HL-60 (cell line): ENCODE results near the gene PPP1R14C.

Experiments used
- GABPA ChIP-seq: IDR thresholded peaks from 2 replicates; pipeline ENCODE4 v1.6.1; 2012; ENCODE audit warnings: low read depth
- POLR2AphosphoS5 ChIP-seq: IDR thresholded peaks from 2 replicates; pipeline ENCODE4 v1.6.1; 2012; ENCODE audit warnings: low read depth
- TF ChIP-seq, protein P1 (sequence below): IDR thresholded peaks from one replicate; pipeline ENCODE4 v1.5.1; 2011; ENCODE audit warnings: low read length, control low read depth, inconsistent platforms; ENCODE audit not compliant: insufficient read depth
- TF ChIP-seq, protein P2 (sequence below): IDR thresholded peaks from 2 replicates; pipeline ENCODE4 v1.6.1; 2012; ENCODE audit warnings: low read depth; ENCODE audit not compliant: insufficient replicate concordance

DNA sequence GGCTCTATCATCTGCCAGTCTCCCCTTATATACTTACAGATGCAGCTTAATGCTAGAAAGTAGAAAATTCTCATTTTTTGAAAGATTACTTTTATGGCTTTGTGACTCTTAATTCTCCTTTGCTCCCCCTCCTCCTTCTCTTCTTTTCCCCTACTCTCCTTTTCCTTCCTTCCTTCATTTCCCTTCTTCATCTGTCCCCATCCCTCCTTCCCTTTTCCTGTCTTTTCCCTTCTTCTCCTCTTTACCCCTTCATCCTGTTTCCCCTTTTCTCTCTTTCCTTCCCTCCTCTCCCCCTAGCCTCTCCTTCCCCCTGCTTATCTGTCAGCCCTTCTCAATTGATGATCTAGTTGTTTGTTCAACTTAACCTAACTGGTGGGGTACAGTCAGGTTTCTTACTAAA lies 71.5 kb downstream of the PPP1R14C start:
- TF ChIP-seq, protein P1, sequence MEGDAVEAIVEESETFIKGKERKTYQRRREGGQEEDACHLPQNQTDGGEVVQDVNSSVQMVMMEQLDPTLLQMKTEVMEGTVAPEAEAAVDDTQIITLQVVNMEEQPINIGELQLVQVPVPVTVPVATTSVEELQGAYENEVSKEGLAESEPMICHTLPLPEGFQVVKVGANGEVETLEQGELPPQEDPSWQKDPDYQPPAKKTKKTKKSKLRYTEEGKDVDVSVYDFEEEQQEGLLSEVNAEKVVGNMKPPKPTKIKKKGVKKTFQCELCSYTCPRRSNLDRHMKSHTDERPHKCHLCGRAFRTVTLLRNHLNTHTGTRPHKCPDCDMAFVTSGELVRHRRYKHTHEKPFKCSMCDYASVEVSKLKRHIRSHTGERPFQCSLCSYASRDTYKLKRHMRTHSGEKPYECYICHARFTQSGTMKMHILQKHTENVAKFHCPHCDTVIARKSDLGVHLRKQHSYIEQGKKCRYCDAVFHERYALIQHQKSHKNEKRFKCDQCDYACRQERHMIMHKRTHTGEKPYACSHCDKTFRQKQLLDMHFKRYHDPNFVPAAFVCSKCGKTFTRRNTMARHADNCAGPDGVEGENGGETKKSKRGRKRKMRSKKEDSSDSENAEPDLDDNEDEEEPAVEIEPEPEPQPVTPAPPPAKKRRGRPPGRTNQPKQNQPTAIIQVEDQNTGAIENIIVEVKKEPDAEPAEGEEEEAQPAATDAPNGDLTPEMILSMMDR = no peak
- no peak for TF ChIP-seq POLR2AphosphoS5
- no peak for TF ChIP-seq GABPA
- TF ChIP-seq, protein P2, sequence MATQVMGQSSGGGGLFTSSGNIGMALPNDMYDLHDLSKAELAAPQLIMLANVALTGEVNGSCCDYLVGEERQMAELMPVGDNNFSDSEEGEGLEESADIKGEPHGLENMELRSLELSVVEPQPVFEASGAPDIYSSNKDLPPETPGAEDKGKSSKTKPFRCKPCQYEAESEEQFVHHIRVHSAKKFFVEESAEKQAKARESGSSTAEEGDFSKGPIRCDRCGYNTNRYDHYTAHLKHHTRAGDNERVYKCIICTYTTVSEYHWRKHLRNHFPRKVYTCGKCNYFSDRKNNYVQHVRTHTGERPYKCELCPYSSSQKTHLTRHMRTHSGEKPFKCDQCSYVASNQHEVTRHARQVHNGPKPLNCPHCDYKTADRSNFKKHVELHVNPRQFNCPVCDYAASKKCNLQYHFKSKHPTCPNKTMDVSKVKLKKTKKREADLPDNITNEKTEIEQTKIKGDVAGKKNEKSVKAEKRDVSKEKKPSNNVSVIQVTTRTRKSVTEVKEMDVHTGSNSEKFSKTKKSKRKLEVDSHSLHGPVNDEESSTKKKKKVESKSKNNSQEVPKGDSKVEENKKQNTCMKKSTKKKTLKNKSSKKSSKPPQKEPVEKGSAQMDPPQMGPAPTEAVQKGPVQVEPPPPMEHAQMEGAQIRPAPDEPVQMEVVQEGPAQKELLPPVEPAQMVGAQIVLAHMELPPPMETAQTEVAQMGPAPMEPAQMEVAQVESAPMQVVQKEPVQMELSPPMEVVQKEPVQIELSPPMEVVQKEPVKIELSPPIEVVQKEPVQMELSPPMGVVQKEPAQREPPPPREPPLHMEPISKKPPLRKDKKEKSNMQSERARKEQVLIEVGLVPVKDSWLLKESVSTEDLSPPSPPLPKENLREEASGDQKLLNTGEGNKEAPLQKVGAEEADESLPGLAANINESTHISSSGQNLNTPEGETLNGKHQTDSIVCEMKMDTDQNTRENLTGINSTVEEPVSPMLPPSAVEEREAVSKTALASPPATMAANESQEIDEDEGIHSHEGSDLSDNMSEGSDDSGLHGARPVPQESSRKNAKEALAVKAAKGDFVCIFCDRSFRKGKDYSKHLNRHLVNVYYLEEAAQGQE = no peak
